ENCODE results near the gene FAM180B.
A peak's percentile ranks its signal among the peaks of the same experiment; 100 is the strongest.

Gene FAM180B

GRCh38 chr11:47569646-47570045 lies 16.8 kb upstream of the FAM180B start:
- DNase-seq (ENCODE audit: low read depth) = no peak

DNA sequence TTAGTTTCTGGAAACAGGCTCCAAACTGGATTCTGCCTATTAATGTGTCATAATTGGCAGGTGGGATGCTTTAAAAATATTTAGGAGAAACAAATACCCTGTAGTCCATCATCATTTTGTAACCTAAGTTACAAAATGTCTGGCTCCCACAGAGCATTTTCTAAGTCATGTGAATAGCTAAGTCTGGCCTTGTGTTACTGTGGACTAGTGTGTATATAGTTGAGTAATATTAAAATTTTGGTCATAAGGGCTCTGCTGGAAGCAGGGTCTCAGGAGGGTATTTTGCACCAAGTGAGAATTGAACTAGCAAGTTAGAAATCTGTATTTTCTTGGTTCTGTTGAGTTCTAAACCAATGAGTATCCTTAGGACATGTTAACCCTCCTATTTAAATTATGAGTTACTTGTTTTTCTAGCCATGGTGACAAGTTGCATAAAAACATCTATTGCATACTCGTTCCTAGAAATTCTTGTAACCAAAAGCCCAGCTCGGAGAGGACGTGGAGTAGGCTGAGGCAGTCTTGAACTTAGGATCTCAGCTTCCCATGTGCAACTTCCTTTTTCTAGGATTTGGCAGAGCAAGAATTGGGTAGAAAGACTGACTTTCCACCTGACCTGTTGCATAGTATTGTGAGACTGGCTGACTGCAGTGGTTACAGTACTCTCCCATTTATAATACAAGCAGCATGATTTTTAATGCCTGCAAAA lies 15.7 kb upstream of the FAM180B start:
- DNase-seq (ENCODE audit: low read depth) = no peak

GRCh38 chr11:47571357-47571729 lies 15.1 kb upstream of the FAM180B start:
- no peak for DNase-seq (ENCODE audit: low read depth)

GRCh38 chr11:47571895-47572294 lies 14.6 kb upstream of the FAM180B start:
- no peak for DNase-seq (ENCODE audit: low read depth)

DNA sequence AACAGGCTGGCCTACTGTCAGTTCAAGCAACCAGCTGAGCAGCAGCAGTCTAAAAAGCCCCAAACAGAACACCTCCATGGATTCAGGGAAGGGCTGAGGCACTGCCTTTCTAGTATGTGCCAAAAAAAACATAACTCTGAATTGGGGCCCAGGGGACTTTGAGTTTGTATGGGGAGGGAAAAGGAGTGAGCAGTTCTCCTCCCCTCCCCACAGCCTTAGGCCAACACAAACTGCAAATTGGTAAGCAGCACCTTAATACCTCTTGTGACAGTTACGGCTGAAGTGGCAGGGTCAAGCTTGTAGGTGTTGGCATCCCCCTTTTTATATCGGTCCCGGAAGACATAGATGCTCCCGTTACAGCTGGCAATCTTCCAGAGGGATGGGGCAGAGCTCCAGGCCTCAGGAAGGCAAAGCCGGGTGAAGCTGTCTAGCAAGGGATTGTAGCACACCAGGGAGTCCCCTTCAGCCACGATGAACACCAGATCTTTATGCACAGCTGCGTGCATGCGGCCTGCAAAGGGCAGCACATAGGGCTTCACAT lies 13.7 kb upstream of the FAM180B start:
- no peak for DNase-seq (ENCODE audit: low read depth)

- DNase-seq (ENCODE audit: low read depth) = no peak
Observed at GRCh38 chr11:47573321-47573720, 13.2 kb upstream of the FAM180B start.

GRCh38 chr11:47577460-47578041 lies 8.9 kb upstream of the FAM180B start:
- no peak for DNase-seq (ENCODE audit: low read depth)

GRCh38 chr11:47578524-47579494 lies 7.7 kb upstream of the FAM180B start, which contains the start of the genes KBTBD4 and NDUFS3:
KBTBD4 (minus strand) TSS chr11:47578970; CDS start chr11:47578951, 19 bp downstream.
NDUFS3 (plus strand) TSS chr11:47579074; CDS start chr11:47579092, 18 bp downstream.
- peak; percentile 81 for DNase-seq (ENCODE audit: low read depth)

GRCh38 chr11:47583844-47584243 lies 2.6 kb upstream of the FAM180B start:
- no peak for DNase-seq (ENCODE audit: low read depth)

- DNase-seq (ENCODE audit: low read depth) = no peak
Observed at GRCh38 chr11:47587039-47587716, 700 bp downstream of the FAM180B start.

DNA sequence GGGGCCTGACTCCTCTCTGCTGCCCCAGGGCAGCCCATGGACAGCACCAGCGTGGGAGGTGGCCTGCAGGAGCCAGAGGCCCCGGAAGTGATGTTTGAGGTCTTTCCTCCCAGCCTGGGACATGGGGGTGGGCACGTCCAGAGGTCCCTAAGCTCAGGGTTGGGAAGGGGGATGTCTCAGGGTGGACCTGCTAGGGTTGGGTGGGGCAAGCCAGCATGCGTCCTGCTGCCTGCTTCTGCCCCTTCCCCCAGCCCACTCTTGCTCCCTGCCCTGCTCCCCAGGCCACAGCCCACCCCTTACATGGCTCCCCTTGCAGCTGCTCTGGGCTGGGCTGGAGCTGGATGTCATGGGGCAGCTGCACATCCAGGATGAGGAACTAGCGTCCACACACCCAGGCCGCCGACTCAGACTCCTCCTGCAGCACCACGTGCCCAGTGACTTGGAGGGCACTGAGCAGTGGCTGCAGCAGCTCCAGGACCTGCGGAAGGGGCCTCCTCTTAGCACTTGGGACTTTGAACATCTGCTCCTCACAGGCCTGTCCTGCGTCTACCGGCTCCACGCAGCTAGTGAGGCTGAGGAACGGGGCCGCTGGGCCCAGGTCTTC lies 1.3 kb downstream of the FAM180B start:
- DNase-seq (ENCODE audit: low read depth) = no peak

DNA sequence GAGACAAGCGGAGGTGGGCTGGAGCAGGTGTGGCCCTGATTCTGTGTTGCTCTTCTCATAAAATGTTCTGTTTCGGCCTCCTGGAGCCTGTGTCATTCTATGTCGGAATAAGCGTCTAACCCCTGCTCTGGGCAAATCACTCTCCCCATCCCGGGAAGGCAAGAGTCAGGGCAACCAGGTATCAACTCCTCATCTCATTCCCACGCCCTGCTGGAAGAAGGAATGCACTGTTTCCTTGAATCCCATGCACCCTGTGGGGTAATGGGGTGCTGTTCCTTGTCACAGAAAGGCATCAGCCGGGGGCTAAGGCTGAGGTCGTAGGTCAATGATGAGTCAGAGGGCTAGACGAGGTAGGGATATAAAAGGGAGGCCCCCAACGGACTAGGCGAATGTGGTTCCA lies 2.6 kb downstream of the FAM180B start:
- DNase-seq (ENCODE audit: low read depth) = no peak

DNA sequence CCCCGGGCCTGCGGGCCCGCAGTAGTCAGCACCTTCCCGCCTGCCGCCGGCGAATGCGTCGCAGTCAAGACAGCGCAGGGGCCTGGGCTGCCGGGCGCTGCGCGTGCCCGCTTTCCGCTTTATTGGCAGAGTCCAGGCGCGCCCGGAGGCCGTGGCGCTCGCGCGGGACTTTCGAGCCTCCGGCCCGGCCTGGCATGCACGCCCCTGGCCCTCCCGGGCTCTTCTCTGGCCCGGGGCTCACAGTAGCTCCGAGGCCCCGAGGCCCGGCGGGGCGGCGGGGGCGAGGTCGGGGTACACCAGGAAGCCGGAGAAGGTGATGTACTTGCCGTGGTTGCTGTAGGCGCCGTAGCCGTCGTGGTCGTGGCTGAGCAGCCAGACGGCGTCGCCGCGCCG lies 3.1 kb downstream of the FAM180B start:
- no peak for DNase-seq (ENCODE audit: low read depth)

GRCh38 chr11:47589977-47590861 lies 3.7 kb downstream of the FAM180B start:
- no peak for DNase-seq (ENCODE audit: low read depth)

GRCh38 chr11:47591764-47592163 lies 5.3 kb downstream of the FAM180B start:
- DNase-seq (ENCODE audit: low read depth) = no peak

DNA sequence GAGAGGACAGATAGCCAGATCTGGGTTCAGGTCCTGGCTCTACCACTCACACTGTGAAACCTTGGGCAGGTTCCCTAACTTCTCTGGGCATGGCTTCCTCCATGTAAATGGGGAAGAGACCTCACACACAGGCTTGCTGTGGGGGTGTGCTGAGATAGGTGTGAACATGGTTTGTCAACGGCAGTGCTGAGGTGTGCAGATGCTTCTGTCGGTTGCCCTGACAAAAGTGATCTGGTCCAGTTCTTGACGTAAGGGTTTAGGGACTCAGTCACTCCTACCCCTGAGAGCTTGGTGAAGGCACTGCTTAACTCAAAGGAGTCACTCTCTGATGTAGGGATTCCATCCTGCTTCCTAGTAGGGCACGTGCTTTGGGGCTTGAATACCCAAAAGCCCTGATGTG lies 5.8 kb downstream of the FAM180B start:
- no peak for DNase-seq (ENCODE audit: low read depth)

DNA sequence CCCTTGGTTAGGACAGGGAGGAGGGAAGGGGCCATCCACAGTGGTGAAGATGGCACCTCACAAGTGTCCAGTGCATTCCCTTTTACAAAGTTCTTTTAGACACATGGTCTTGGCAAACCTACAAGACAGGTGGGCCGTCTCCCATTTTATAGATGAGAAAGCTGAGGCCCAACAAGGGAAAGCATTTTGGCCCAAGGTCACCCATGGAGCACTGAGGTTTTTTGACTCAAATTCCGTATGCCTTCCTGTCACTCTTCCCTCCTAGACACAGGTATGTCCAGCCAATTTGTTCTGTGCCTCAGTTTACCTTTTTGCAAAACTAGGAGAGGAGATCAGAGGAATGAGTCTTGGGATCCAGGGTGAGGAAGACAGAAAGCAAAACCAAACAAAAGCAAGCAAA lies 6.5 kb downstream of the FAM180B start:
- DNase-seq (ENCODE audit: low read depth) = no peak

- no peak for DNase-seq (ENCODE audit: low read depth)
Observed at GRCh38 chr11:47593492-47593933, 7.0 kb downstream of the FAM180B start.

DNA sequence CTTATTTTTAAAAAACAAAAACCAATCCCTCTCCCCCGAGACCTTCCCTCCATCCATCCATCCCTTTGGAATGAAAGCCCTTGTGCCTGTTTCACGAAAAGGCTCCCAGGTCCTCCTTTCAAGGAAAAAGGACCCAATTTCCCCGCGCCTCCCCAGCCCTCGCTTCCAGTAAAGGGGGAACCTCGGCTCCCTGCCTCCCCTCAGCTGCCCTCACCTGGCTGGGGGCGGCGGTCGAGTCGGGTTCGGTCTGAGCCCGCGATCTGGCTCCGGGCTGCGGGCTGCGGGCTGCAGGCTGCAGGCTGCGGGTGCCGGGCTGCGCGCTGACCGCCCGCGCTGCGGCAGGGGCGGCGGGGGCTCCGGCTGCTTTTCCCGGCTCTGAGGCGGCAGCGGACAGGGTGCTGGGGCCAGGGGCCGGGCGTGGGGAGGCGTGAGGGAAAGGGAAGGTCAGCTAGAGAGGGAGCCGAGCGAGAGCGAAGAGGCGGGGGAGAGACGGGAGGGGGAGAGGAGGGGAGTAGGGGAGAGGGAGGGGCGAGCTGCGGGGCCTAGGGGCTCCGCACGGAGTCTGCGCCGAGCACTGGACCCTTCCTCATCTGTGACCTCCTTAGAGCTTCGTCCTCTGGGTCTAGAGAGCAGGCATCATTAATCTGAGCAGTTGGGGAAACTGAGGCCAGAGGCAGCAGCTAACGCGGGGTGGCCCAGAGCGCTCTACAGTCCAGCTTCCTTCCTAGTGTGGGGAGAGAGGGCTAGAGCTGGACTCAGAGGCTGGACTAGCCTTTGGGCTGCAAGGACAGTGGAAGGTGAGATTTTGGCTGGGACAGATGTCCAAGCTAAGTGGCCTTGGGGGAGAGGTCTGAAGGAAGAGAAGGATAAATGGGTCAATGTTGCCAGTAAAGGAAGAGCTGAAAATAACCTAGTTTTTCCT lies 7.7 kb downstream of the FAM180B start, which contains the start of gene C1QTNF4:
Gene C1QTNF4, minus strand, starts transcription at position 478 of the 922 bp plus-strand sequence. CDS start 3,601 bp downstream, outside the sequence.
- DNase-seq (ENCODE audit: low read depth) = no peak

Measured in fibroblast of the conjunctiva (primary cell).